AML-193 (cell line): ENCODE measurements around the gene RAET1E.
A peak's percentile ranks its signal among the peaks of the same experiment; 100 is the strongest.
"Not testable (repeated sequence)": the region's sequence is repeated elsewhere in the genome, so short reads cannot be mapped to it uniquely, and the experiment has no call there.

Experiments
- DNase-seq, 2 experiments: peaks; one replicate each; lab custom pipeline; 2025; lab: John Stamatoyannopoulos, UW

RAET1E gene, protein sequence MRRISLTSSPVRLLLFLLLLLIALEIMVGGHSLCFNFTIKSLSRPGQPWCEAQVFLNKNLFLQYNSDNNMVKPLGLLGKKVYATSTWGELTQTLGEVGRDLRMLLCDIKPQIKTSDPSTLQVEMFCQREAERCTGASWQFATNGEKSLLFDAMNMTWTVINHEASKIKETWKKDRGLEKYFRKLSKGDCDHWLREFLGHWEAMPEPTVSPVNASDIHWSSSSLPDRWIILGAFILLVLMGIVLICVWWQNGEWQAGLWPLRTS

DNA sequence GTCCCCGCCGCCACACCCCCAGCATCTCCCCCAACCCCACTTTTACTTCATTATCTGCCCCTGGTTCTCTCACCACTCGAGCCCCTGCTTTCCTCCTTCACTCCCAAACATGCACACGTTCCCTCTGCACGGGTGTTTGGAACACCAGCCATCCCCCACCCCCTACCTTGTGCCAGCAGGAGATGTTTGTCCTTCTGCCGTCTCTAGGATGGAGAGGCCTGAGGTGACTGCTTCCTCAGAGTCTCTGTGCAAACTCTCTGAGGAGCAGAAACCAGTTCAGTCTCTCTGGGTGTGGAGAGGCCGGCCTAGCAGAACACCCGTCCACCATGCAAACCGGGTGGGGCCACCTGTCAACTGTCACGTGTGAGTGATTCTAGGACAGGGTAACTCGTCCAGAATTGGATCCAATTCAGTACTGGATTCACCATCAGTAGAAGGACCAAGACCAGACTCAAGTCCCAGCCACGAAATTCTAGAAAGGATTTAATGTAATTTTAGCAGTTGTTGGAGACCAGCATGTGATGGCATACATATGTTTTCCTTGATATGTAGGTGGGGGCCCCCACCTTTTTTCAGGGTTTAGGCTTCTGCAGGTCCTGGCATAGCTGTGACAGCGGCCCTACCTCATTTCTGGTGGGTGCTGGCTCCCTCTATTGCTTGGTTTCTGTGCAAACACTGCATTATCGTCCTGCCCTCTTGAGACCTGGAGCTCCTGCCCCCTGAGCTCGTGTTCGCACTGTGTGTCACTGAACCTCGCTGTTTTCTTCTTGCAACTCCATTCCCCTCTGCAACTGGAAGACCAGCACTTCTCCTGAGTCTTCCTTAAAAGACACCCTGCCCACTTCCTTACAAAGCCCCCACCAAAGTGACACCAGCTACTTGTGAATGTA is at the start of gene RAET1E:
RAET1E (minus strand) TSS at position 259 of the 890 bp plus-strand sequence. CDS start 7,212 bp downstream, outside the sequence.
- no peak for DNase-seq

DNA sequence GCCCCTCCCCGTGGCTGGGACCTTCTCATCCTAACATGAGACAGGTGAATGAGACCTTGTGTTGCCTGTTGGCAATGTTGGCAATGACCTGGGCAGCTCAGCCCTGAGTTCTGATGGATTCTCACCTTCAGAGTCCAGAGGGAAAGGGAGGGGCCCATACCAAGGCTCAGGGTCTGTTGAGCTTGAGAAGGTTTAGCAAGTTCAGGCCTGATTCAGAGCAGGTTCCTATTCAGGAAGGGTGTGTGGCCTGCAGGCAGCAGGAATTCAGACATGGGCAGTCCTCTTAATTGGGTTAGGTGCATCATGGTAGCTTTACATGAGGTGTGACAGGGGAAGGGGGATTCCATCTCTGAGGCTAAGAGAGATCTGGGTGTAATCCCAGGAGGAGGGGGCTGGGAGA is 49.6 kb upstream of the RAET1E start:
- DNase-seq = not testable (repeated sequence)

DNA sequence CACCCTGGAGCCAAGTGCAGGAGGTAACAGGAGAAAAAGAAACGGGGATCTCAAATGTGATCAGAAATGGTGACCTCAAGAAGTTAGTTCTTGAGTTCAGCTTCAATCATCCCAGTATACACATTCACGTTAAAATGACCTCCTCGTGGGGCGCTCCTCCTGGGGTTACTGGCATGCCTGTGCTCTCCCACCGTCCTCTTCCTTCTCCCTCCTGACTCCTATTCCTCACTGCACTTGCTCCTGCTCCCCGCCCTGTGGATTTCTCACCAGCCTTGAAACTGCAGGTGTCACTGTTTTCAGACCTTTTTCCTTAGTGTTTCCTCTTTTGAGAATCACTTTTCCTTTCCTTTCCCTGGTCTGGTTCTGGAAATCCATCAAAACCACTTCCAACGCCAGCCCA is 48.7 kb upstream of the RAET1E start:
- not testable (repeated sequence) for DNase-seq

DNA sequence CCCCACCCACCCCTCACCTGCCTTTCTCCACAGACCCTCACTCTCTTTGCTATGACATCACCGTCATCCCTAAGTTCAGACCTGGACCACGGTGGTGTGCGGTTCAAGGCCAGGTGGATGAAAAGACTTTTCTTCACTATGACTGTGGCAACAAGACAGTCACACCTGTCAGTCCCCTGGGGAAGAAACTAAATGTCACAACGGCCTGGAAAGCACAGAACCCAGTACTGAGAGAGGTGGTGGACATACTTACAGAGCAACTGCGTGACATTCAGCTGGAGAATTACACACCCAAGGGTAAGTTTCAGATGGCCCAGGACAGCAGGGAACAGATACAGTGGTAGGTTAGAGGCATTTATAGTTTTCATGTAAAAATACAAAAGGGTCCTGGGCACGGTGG is 47.4 kb upstream of the RAET1E start:
- DNase-seq = not testable (repeated sequence)

DNA sequence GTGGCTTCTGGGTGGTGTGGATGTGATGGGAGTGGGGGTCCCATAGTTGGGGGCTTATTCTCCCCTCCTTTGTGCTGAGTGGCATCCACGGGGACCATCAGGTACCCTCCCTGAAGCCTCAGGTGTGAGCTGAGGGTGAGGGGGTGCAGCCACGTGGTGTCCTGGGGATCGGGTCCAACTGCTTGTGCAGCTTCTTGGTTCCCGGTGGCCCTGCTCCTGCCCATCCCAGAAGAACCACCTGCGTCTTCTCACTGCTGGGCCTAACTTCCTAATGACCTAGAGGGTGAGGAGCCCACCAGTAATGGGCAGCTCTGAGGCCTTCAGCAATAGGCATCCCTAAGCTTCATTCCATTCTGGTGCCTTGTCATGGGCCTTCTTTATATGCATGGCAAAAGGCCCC is 45.4 kb upstream of the RAET1E start:
- not testable (repeated sequence) for DNase-seq

DNA sequence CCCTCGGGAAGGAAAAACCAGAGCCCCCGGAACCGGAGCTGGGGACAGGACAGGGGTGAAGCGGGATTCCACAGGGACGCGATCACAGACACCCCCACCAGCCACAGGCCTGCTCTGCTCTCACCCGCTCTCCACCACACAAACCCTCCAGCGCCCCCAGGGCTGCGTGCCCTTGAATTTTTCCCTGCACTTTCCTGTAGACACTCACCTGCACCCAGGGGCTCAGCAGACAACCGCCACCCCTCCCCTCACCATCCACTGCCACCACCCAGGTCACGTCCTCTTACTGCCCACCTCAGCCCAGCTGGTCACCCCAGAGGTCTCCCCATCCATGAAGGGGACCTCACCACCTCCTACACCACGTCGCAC is 44.5 kb upstream of the RAET1E start:
- no peak for DNase-seq

DNA sequence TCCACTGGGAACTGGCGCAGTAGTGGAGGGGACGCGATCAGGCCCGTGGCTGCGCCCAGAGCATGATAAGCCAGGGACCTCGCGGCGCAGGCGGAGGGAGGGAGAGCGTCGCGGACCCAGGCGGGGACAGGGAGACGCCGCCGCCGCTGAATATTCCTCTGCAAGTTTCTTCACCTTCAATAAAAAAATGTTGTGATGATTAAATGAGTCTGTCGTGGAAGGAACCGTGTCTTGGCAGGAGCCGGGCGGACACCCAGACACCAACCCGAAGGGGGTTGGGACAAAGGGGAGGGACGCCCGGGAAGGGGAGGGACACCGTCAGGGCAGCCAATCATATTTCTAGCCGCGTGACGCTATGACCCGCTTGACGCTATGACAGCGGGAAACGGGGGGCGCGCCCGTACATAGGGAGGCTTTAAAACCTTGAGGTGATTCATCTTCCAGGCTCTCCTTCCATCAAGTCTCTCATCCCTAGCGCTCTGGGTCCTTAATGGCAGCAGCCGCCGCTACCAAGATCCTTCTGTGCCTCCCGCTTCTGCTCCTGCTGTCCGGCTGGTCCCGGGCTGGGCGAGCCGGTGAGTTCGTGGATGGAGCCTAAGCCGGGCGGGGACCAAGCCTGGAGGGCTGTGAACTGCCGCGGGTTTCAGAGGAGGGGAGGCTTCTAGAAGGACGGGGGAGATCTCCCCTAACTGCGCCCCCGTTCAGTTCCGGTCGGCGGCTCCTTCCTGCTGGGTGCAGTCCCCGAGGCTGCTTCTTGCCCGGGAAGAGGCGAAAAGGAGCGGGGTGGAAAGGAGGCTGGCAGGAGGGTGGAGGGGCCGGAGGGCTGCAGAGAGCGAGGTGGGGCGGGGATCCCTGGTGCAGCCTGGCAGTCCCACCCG is 43.9 kb upstream of the RAET1E start, which contains the start of gene ULBP2:
ULBP2 (plus strand) TSS at position 432 of the 878 bp plus-strand sequence; CDS start at position 491, 59 bp downstream.
- DNase-seq = no peak

DNA sequence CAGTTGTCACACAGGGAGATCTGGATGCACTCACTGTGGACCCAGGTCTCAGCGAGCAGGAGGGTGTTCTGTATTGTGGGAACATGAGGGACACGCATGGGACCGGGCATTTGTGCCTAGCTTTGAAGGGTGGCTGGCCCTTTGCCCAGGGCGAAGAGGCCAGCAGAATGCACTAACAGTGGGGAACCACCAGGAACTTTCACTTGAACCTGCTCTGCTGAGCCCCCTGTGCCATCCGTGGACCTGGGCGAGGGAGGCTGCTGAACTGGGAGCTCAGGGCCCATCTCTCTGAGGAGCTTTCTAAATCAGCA is 42.7 kb upstream of the RAET1E start:
- no peak for DNase-seq

DNA sequence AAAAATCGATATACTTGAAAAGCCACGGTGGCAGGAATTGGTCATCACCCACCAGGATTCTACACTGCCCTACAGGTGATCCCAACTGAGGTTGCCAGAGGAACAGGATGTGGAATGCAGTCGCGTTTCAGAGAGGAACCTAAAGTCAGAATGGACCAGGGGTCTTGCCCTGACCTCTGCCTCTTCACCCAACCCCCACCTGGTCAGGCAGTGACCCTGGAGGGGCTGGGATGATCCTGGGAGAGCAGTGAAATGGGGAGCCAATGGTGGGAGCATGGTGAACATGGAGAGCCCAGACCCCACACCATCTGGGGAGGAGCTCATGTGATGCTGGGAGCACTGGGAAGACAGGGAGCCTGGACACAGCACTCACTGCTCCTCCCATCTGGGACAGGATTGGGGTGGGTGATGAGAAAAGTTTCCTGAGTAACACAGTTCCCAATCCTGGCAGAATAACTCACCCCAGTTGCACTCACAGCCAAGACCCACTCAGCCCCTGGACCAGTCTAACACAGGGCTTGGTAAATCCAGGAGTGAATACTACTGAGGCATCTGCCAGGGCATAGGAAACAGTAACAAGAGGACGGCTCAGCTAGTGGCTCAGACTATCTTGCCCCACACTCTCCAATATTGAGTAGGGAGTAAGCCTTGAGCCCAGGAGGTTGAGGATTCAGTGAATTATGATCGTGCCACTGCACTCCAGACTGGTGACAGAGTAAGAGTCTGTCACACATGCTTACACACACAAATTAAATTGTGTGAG is 42.2 kb upstream of the RAET1E start:
- no peak for DNase-seq

DNA sequence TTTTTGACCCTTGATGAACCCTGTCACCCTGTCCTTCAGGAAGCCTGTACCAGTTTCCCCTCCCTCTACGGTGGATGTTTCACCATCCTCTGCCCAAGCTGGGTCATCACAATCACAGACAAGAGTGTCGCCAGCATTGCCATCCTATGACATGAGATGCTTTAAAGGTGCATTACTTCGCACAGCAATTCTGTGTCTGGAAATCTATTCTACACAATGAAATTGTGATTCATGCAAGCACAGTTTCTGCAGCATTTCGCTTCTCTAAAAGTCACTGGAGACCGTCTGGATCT is 41.4 kb upstream of the RAET1E start:
- no peak for DNase-seq

DNA sequence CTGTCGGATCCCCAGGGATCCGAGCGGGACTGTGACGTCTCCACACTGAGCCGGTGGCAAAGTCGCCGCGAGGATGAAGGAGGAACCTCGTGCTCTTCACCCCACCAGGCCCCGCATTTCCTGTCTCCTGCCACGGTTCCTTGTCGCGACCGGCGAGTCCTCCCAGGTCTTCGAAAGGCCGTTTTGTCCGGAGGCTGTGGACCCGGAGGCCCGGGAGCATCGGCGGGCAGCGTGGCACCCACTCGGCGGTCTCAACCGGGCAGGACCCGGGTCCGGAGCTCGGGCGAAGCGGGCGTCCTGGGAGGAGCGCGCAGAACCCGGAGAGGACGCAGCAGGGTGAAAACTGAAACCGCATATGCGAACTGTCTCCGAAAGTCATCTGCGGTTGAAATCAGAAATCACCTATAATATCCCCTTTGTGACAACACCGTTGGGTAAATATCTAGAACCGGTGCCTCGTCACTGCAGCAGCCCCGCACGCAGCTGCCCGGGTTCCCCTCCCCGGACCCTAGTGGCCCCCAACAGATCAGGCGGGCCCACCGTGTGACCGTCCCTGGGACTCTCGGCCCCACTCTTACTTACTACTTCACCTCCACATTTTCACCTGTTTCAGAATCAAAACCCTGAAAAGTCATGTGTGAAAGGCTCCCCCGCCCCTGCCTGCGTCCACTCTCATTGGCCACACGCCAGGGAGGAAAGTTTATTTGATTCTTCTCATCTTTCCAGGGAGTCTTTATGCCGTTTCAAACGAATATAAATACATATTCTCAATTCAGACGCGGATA is 40.9 kb upstream of the RAET1E start:
- no peak for DNase-seq

DNA sequence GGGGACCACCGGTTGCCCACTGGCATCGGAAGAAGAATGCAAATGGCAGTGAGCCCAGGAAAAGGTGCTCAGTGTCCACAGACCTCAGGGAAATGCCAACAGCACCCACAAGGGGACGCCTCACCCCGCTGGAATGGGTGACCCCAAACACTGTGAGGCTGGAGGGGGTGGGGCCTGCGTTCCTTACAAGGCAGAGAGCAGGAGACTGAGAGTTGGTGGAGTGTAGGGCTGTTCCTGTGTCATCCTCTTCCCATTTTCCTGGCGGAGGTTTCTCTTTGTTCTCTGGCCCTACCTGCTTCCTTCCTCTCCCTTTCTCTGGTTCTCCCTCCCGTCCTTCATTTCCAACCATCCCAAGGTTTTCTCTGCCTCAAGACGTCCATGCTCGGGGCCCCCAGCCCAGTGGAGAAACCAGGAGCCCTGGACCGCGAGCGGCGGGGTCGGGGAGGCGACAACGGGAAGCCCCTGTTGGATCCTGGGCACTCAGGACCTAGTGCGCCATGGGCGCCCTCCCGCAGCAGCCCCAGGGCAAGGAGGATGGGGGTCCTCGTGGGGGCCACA is 40.2 kb upstream of the RAET1E start:
- not testable (repeated sequence) for DNase-seq

DNA sequence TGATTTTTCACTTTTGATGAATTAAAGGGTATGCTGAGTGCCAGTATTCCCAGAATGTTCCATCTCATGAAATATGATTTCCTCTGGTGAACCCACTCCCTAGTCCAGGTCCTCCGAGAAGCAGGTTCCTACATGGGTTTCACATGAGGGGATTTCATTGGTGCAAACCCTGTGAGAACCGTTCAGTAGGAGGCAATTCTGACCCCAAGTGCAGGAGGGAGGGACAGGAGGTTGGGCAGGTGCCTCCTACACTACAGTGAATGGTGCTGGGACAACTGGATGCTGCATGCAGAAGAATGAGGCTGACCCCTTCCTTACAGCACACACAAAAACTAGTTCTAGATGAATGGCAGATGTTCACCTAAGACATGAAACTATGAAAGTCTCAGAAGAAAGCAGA is 38.8 kb upstream of the RAET1E start:
- DNase-seq = no peak

DNA sequence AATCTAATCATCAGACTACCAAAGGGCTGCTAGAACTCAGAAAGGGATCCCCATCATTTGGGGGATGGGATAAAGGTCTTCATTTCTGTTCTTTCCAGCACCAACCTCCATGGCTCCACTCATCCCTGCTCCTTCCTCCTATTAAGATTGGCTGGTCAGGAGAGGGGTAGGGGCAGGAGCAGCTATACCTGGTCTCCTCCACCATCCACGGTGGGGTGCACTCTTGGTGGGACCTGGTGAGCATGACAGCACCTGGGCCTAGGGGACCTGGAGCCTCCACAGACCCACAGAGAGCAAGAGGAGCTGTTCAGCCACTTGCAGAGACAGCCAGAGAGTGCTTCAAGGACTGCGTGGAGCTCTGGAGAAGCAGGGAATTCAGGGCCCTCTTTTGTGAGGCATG is 37.8 kb upstream of the RAET1E start:
- no peak for DNase-seq

DNA sequence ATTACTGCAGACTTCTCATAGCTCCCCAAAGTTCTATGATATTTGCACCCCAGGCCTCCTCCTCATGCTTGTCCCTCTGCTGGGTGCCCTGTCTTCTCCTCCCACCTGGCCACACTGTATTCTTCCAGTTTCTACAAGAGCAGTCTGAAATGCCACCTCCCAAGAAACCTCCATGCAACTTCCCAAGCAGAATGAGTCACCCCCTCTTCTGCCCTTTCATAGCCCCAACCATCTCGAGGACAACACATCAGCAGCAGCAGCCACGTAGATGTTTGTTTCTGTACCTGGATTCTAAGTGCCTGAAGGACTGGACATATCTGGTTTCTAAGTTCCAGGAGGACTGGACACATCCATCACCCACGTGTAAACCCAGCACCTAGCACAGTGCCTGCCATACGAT is 37.3 kb upstream of the RAET1E start:
- DNase-seq = no peak

DNA sequence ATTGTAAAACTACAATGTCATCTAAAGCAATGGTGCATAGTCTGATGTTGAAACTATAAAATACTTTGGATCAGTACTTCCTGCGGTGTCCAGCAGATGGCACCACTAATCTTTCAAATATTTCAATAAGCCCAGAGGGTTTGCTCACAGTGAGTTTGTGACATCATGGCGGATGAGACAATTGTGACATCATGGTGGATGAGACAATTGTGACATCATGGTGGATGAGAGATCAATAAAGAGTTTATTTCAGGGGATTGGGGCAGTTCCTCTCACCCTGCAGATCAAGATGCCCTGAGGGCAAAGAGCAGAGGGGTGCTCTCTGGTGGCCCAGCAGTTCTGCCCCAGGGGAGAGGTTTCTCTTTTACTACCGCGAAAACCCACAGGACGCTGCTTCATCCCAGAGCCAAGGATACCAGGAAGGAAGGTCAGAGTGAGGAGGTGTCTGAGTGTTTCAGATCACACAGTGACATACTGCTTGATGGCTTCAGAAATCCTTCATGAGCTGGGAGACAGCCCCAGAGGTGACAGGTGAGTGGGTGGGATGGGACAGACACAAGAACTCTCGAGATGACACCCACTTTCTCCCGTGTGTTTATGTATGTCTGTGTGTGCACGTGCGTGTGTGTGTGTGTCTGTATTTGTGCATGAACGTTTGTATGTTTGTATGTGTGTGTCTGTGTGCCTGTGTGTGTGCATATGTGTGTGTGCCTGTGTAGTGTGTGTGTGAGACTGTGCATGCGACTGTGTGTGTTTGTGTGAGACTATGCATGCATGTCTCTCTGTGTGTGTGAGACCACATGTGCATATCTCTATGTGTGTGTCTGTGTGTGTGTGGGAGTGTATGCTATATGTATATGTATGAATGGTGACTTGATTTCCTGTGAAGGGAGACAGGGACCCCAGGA is 36.6 kb upstream of the RAET1E start:
- DNase-seq = peak; percentile 67 to 78

DNA sequence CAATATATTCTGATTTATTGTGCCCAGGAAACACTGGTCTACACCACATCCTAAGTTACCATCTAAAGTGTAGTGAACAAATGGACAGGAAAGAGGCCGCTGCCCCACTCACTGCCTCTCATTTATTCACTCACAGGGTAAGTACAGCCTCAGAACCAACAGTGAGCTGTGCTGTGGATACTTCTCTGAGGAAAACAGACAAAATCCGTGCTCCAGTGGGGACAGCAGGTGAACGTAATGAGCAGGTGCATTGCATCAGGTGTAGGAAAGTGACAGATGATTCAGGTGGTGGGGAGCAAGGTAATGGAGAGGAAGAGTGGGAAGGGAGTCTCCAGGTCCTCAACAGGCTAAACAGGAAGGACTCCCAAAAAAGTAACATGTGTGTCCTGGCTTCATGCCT is 35.5 kb upstream of the RAET1E start:
- DNase-seq = no peak

DNA sequence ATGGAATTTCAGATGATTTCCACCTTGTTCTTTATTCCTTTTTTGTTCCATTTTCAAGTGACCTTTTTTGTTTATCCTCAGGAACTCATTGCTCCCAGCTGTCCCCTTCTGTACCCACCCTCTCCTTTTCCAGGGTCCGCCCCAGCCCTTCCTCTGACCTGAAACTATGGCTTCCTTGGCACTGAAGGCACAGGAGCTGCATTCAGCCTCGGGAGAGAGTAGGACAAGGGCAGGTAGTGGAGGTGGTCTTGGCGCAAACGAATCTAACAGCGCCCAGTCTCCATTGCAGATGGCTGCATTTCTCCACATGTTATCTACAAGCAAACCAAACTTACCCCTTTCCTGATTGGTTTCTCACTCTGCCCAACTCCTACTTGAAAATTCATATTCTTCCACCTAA is 35.1 kb upstream of the RAET1E start:
- no peak for DNase-seq

DNA sequence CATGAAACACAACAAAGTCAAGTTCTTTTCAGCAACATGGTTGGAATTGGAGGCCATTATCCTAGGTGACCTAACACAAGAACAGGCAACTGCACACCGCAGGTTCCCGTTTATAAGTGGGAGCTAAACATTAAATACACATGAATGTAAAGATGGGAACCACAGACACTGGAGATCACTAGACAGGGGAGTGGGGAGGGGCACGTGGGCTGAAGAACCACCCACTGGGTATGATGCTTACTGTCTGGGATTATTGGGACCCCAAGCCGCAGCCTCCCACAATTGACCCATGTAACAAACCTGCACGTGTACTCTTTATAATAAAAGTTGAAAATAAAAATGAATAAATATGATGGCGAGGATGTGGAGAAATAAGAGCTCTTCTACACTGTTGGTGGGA is 33.6 kb upstream of the RAET1E start:
- no peak for DNase-seq

DNA sequence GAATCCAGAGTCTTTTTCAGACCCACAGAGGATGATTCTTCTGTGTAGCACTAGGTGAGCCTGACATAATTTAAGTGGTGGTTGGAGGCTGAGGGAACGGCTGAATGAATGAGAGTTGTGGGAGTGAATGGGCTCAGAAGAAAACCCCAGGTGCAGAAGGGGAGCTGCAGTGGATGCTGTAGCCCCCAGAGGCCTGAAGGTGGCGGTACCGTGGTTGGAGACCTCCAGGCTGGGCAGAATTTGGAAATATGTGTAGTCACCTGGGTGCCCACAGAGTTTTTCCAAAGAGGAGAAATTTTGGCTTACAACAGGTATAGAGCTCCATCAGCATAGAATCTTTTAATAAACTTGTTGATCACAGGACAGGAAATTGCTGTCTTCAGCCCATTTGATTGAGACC is 31.5 kb upstream of the RAET1E start:
- DNase-seq = no peak
